ENCODE data around the gene OR10H4. TPM values are rescaled to one million over a fixed set of nuclear protein-coding genes. Genes with fewer than 3 reads are reported as not detected.

OR10H4 gene
- total and polyA plus RNA-seq, 2 experiments from 2014 or later: not detected

GRCh38 chr19:15991602-15992001 lies 42.8 kb downstream of the OR10H4 start:
- ATAC-seq (no peak), DNase-seq (ENCODE audit: low spot score) (no peak)
- Histone ChIP-seq H3K4me1 (ENCODE audit: insufficient read depth) (no peaks in the 10 kb centered on the region), H2AFZ (no peak overlapping the region), H3F3A (replicated peaks; ENCODE audit: low read depth) (no peaks in the 10 kb centered on the region), H3K4me3 (no peak overlapping the region), H3K4me2 (no peak overlapping the region), H3K27me3 (ENCODE audit: insufficient read depth) (no peaks in the 10 kb centered on the region), H3K79me2 (replicated peaks; ENCODE audit: insufficient read depth) (no peaks in the 10 kb centered on the region), H3K36me3 (ENCODE audit: insufficient read depth) (no peaks in the 10 kb centered on the region; the same call in 1 of the 2 replicates), H4K20me1 (replicated peaks; ENCODE audit: insufficient read depth) (no peaks in the 10 kb centered on the region), H3K9me2 (ENCODE audit: insufficient read depth) (no peaks in the 10 kb centered on the region), H3K27ac (ENCODE audit: low read depth) (no peak overlapping the region)
- H3K36me3 Mint-ChIP-seq (ENCODE audit: low read depth): peaks cover 27% of the 10 kb centered on the region
- TF ChIP-seq ZNF331 (CRISPR knock-in tag; IDR thresholded peaks at IDR 0.05; ENCODE audit: low read depth) (no peak), CTCF (conservative IDR thresholded peaks at IDR 0.05; ENCODE audit: low read depth in 2 of 2) (no peak), JUNB (IDR thresholded peaks at IDR 0.05; ENCODE audit: unreplicated experiment) (no peak), ZNF462 (CRISPR knock-in tag; IDR thresholded peaks at IDR 0.05) (no peak), EZH2phosphoT487 (IDR thresholded peaks at IDR 0.05; ENCODE audit: unreplicated experiment) (no peak), POLR2AphosphoS5 (IDR thresholded peaks at IDR 0.05; ENCODE audit: low read depth) (no peak), ETS1 (IDR thresholded peaks at IDR 0.05) (no peak), REST (IDR thresholded peaks at IDR 0.05; ENCODE audit: unreplicated experiment) (no peak), EZH2 (IDR thresholded peaks at IDR 0.05; ENCODE audit: low read depth, unreplicated experiment) (no peak), ZNF114 (CRISPR knock-in tag; IDR thresholded peaks at IDR 0.05) (no peak), NANOG (IDR thresholded peaks at IDR 0.05; ENCODE audit: borderline replicate concordance) (no peak)
- no peaks in the 10 kb centered on the region for H3K4me1 Mint-ChIP-seq
- H3K9me3 Mint-ChIP-seq: peaks cover 97% of the 10 kb centered on the region
- no peak overlapping the region for H3K4me3 Mint-ChIP-seq
- peaks cover 5% of the 10 kb centered on the region for H3K27me3 Mint-ChIP-seq (ENCODE audit: insufficient read depth, low read depth, poor library complexity)
- H3K27ac Mint-ChIP-seq: no peak overlapping the region
